PC-3 (cell line): ENCODE measurements around the gene BORCS5. TPM values are rescaled to one million over a fixed set of nuclear protein-coding genes. Genes with fewer than 3 reads are reported as not detected.

ENCODE experiments used
- ATAC-seq: fragments of 200-7000 bp; cut with Tn5 transposase; 2 replicates; pipeline ENCODE4 v1.9.1; 2020; ENCODE audit warnings: mild to moderate bottlenecking, moderate library complexity
- BruUV-seq: library from RNA; stranded (reverse); fragments of 400-500 nt; replicated peaks from 2 replicates; lab custom pipeline; 2021; lab: Mats Ljungman, UMichigan
- CTCF ChIA-PET: fragments of 300-600 bp; sonication (Branson Sonifier 250); formaldehyde crosslinking; loops from one replicate; lab custom pipeline; 2022; ENCODE audit warnings: antibody characterized with exemption; lab: Charles Lee
- POLR2A ChIA-PET: fragments of 300-600 bp; sonication (Branson Sonifier 250); formaldehyde crosslinking; loops from one replicate; lab custom pipeline; 2022; ENCODE audit warnings: antibody characterized with exemption; ENCODE audit not compliant: unreplicated experiment; lab: Charles Lee
- DNase-seq: peaks from one replicate; pipeline ENCODE4 v3.0.0-alpha.2; 2015
- H2AFZ ChIP-seq: fragments of 300-600 bp; sonication (generic); 2 replicates; pipeline ENCODE4 v1.6.0; 2016; ENCODE audit warnings: antibody characterized with exemption, low read length
- H3F3A ChIP-seq: fragments of 300-600 bp; sonication (generic); one replicate; pipeline ENCODE4 v1.6.0; 2017; ENCODE audit warnings: antibody characterized with exemption, low read length, control low read depth, mild to moderate bottlenecking; ENCODE audit not compliant: unreplicated experiment
- H3K27ac ChIP-seq: fragments of 300-600 bp; sonication (generic); 2 replicates; pipeline ENCODE4 v1.5.1; 2016; ENCODE audit warnings: mild to moderate bottlenecking, low read length
- H3K27me3 ChIP-seq: fragments of 300-600 bp; sonication (generic); 2 replicates; pipeline ENCODE4 v1.6.1; 2016; ENCODE audit warnings: low read length, mixed read lengths
- H3K36me3 ChIP-seq: fragments of 300-600 bp; sonication (generic); 2 replicates; pipeline ENCODE4 v1.6.1; 2016; ENCODE audit warnings: low read depth, mixed run types, low read length, mixed read lengths
- H3K4me1 ChIP-seq: fragments of 300-600 bp; sonication (generic); 2 replicates; pipeline ENCODE4 v1.5.1; 2016; ENCODE audit warnings: low read length; ENCODE audit not compliant: insufficient read depth
- H3K4me2 ChIP-seq: fragments of 300-600 bp; sonication (generic); 2 replicates; pipeline ENCODE4 v1.6.0; 2016; ENCODE audit warnings: low read length
- H3K4me3 ChIP-seq: fragments of 300-600 bp; sonication (generic); 2 replicates; pipeline ENCODE4 v1.5.1; 2016; ENCODE audit warnings: mild to moderate bottlenecking, low read length, mixed read lengths
- H3K79me2 ChIP-seq: fragments of 300-600 bp; sonication (generic); 2 replicates; pipeline ENCODE4 v1.6.1; 2017; ENCODE audit warnings: low read length, mixed read lengths
- H3K9ac ChIP-seq: fragments of 300-600 bp; sonication (generic); 2 replicates; pipeline ENCODE4 v1.6.0; 2016; ENCODE audit warnings: mild to moderate bottlenecking, low read length
- H3K9me2 ChIP-seq: fragments of 300-600 bp; sonication (generic); replicated peaks from 2 replicates; pipeline ENCODE4 v1.6.1; 2016; ENCODE audit warnings: mixed run types, low read length, mixed read lengths
- H3K9me3 ChIP-seq: fragments of 300-600 bp; sonication (generic); 2 replicates; pipeline ENCODE4 v1.6.1; 2016; ENCODE audit warnings: low read length, mixed read lengths
- H4K20me1 ChIP-seq: fragments of 300-600 bp; sonication (generic); 2 replicates; pipeline ENCODE4 v1.6.1; 2016; ENCODE audit warnings: low read length, mixed read lengths
- CTCF ChIP-seq: fragments of 300-600 bp; sonication (generic); conservative IDR thresholded peaks from 2 replicates; pipeline ENCODE4 v1.5.1; 2017; ENCODE audit warnings: antibody characterized with exemption, low read depth, mild to moderate bottlenecking, low read length
- EZH2 ChIP-seq: fragments of 300-600 bp; sonication (generic); IDR thresholded peaks from one replicate; pipeline ENCODE4 v1.6.1; 2017; ENCODE audit warnings: antibody characterized with exemption, mild to moderate bottlenecking, low read length; ENCODE audit not compliant: unreplicated experiment
- EZH2phosphoT487 ChIP-seq: fragments of 300-600 bp; sonication (generic); IDR thresholded peaks from 2 replicates; pipeline ENCODE4 v1.6.1; 2018; ENCODE audit warnings: mild to moderate bottlenecking, antibody characterized with exemption, low read length, borderline replicate concordance
- intact Hi-C: fragments of 100-400 bp; cut with micrococcal nuclease; formaldehyde crosslinking; loops from 2 replicates; pipeline ENCODE4 v1.9.0; 2023
- total RNA-seq: library from RNA; depleted of rRNA; stranded (reverse); fragments of >200 nt; gene quantifications from 2 replicates; pipeline ENCODE4 v1.2.3, GENCODE V29; 2014

BORCS5 gene
- total RNA-seq, 1 experiment from 2014 or later, result 2.3 TPM

- H3K4me1 ChIP-seq, result peaks cover 11% of the 10 kb centered on the region
- H3K27me3 ChIP-seq, result no peaks in the 10 kb centered on the region
- BruUV-seq, result no TSS peak
- no peaks in the 10 kb centered on the region; the same call in 1 of the 2 replicates for H3K36me3 ChIP-seq
- no peak overlapping the region for H3K9ac ChIP-seq
- H4K20me1 ChIP-seq, result no peaks in the 10 kb centered on the region
- intact Hi-C loops, result no loop called here
- H3K9me2 ChIP-seq, result no peaks in the 10 kb centered on the region
- H3K79me2 ChIP-seq, result no peaks in the 10 kb centered on the region
- ChIA-PET CTCF (no interaction called here), POLR2A (no interaction called here)
- H3K9me3 ChIP-seq, result no peaks in the 10 kb centered on the region
- no peak for TF ChIP-seq EZH2
- TF ChIP-seq CTCF, result no peak
- TF ChIP-seq EZH2phosphoT487, result no peak
- no peak overlapping the region for H3K4me2 ChIP-seq
- ATAC-seq (no peak), DNase-seq (no peak)
- H3K4me3 ChIP-seq, result no peak overlapping the region
- H3F3A ChIP-seq, result no peaks in the 10 kb centered on the region
- no peak overlapping the region for H2AFZ ChIP-seq
- no peak overlapping the region for H3K27ac ChIP-seq
Observed at GRCh38 chr12:12483438-12483837, 126.6 kb downstream of the BORCS5 start.

DNA sequence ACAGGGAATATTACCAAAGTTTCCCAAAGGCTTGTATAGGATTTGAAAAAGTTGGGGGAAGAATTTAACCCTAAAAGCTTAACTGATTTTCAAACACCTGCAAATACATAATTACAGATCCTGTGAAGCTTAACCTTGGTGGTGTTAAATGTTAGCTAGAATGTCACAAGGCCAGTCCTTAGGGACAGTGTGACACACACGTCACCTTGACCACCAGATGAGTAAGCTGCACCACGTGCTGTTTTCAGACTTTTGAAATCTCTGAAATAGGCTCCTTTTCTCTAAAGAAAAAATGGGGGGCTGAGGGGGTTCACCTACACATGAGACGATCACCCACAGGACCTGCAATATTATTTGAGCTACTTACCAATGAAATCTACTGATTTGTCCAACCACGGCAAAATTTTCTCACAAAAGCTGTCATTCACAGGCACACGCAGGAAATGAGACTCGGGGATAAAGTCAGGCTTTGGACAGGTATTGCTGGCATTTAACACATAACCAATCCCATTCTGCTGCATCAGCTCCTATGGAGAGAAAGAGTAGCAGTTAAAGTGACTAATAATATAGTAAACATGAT, 129.9 kb downstream of the BORCS5 start:
- TF ChIP-seq EZH2phosphoT487 (no peak), EZH2 (no peak), CTCF (no peak)
- Histone ChIP-seq H3K9ac (no peak overlapping the region), H3F3A (no peaks in the 10 kb centered on the region), H3K9me3 (no peaks in the 10 kb centered on the region), H3K9me2 (no peaks in the 10 kb centered on the region), H3K4me1 (peaks cover 11% of the 10 kb centered on the region), H3K27ac (peak overlapping the region; percentile 51), H3K4me3 (no peak overlapping the region), H3K27me3 (no peaks in the 10 kb centered on the region), H3K36me3 (no peaks in the 10 kb centered on the region; the same call in 1 of the 2 replicates), H2AFZ (no peak overlapping the region), H3K79me2 (no peaks in the 10 kb centered on the region), H4K20me1 (no peaks in the 10 kb centered on the region), H3K4me2 (0 out of 2 replicates have a peak overlapping the region, but pooled peaks have one; percentile 30)
- ChIA-PET CTCF (interaction anchor here (0.5 kb wide), 1 partner anchor 148 kb away, joined by 3 read pairs; no protein-coding TSS in a partner anchor), POLR2A (interaction anchor here (0.6 kb wide), 1 partner anchor 41 kb away, joined by 4 read pairs; no protein-coding TSS in a partner anchor)
- intact Hi-C loops, result no loop called here
- peak; percentile 52 for DNase-seq
- ATAC-seq, result peak; percentile 89
- no TSS peak for BruUV-seq

GRCh38 chr12:12487490-12487889, 130.6 kb downstream of the BORCS5 start:
- TF ChIP-seq EZH2phosphoT487 (no peak), CTCF (no peak), EZH2 (no peak)
- H3K27ac ChIP-seq, result peak overlapping the region; percentile 51; the same call in 1 of the 2 replicates
- H2AFZ ChIP-seq, result no peak overlapping the region
- intact Hi-C loops, result no loop called here
- no peaks in the 10 kb centered on the region for H3K27me3 ChIP-seq
- H3K9ac ChIP-seq, result no peak overlapping the region
- CTCF ChIA-PET, result no interaction called here
- no peaks in the 10 kb centered on the region for H3K9me2 ChIP-seq
- BruUV-seq, result no TSS peak
- H3F3A ChIP-seq, result no peaks in the 10 kb centered on the region
- H3K79me2 ChIP-seq, result no peaks in the 10 kb centered on the region
- DNase-seq, result no peak
- H3K4me3 ChIP-seq, result no peak overlapping the region
- peaks cover 11% of the 10 kb centered on the region for H3K4me1 ChIP-seq
- no peak overlapping the region for H3K4me2 ChIP-seq
- POLR2A ChIA-PET, result no interaction called here
- H4K20me1 ChIP-seq, result no peaks in the 10 kb centered on the region
- ATAC-seq, result no peak
- no peaks in the 10 kb centered on the region; the same call in 1 of the 2 replicates for H3K36me3 ChIP-seq
- H3K9me3 ChIP-seq, result no peaks in the 10 kb centered on the region
